AG04450 (cell line): ENCODE results near the gene PRPS2. TPM values are rescaled to one million over a fixed set of nuclear protein-coding genes. Genes with fewer than 3 reads are reported as not detected.

Experiments used
- CTCF ChIA-PET: fragments of 300-600, 350-600 bp; formaldehyde crosslinking; extraction: SDS; loops from one replicate; lab custom pipeline; 2022; ENCODE audit warnings: antibody characterized with exemption, inconsistent platforms; lab: Charles Lee
- POLR2A ChIA-PET: fragments of 350-600 bp; formaldehyde crosslinking; extraction: SDS; loops from one replicate; lab custom pipeline; 2021; ENCODE audit warnings: antibody characterized with exemption, inconsistent platforms; lab: Yijun Ruan, JAX
- DNase-seq: peaks from one replicate; pipeline ENCODE4 v3.0.0-alpha.2; 2011; ENCODE audit warnings: low read depth, low spot score
- H3K27ac ChIP-seq: one replicate; pipeline ENCODE4 v1.5.1; 2012; ENCODE audit warnings: low read depth, low read length, control low read depth
- H3K27me3 ChIP-seq: one replicate; pipeline ENCODE4 v1.6.0; 2012; ENCODE audit warnings: low read length; ENCODE audit not compliant: control insufficient read depth, insufficient read depth
- H3K4me3 ChIP-seq: 2 replicates; pipeline ENCODE4 v1.5.1; 2011; ENCODE audit warnings: mild to moderate bottlenecking, low read depth, low read length, control low read depth
- H3K9me3 ChIP-seq: 2 replicates; pipeline ENCODE4 v1.5.1; 2012; ENCODE audit warnings: low read length; ENCODE audit not compliant: control insufficient read depth, insufficient read depth
- polyA plus RNA-seq: library from polyadenylated mRNA; depleted of rRNA; stranded (reverse); fragments of >200 nt; gene quantifications from 2 replicates; pipeline ENCODE4 v1.2.3, GENCODE V29; 2011
- TF ChIP-seq, protein P1 (sequence below): IDR thresholded peaks from 2 replicates; pipeline ENCODE4 v1.5.1; 2011; ENCODE audit warnings: low read depth, low read length, control low read depth, inconsistent platforms

Gene PRPS2
- polyA plus RNA-seq, 1 experiment: 21.3 TPM

DNA sequence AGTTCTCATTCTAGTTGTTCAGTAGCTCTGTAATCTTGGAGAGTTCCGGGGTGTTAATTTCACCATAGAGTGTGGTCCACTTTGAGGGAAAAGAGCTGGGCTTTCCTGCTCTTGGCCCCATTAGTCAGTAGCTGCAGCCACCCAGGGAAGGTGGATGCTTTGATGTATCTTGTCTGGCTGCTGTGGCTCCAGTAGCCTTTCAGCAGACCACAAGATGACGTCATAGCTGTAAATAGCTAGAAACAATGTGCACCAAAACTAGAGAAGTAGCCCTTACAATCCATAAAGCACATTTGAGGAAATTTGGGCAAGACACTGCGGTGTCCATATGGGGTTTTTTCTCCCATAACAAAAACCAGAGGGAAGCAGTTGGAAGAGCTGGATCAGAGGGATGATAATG lies 32.9 kb upstream of the PRPS2 start:
- POLR2A ChIA-PET: no interaction called here
- TF ChIP-seq, protein P1, sequence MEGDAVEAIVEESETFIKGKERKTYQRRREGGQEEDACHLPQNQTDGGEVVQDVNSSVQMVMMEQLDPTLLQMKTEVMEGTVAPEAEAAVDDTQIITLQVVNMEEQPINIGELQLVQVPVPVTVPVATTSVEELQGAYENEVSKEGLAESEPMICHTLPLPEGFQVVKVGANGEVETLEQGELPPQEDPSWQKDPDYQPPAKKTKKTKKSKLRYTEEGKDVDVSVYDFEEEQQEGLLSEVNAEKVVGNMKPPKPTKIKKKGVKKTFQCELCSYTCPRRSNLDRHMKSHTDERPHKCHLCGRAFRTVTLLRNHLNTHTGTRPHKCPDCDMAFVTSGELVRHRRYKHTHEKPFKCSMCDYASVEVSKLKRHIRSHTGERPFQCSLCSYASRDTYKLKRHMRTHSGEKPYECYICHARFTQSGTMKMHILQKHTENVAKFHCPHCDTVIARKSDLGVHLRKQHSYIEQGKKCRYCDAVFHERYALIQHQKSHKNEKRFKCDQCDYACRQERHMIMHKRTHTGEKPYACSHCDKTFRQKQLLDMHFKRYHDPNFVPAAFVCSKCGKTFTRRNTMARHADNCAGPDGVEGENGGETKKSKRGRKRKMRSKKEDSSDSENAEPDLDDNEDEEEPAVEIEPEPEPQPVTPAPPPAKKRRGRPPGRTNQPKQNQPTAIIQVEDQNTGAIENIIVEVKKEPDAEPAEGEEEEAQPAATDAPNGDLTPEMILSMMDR: no peak
- no peak overlapping the region for H3K27ac ChIP-seq

DNA sequence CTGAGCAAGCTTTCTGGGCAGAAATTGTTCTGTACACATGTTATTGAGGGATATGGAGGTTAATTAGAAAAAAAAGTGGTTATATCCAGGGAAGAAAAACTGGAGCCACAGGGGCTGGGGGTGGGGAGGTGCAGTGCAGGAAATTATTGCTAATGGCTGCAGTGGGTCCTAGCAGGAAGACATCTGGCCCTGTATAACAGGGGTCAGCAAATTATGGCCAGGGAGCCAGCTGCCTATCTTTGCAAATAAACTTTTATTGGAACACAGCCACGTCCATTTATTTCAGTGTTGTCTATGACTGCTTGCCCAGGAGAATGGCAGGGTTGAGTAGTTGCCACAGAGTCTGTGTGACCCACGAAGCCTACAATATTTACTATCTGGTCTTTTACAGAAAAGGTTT lies 23.4 kb upstream of the PRPS2 start:
- POLR2A ChIA-PET: no interaction called here
- no peaks in the 10 kb centered on the region for H3K9me3 ChIP-seq
- CTCF ChIA-PET: interaction anchor here (0.6 to 1.4 kb wide), 2 partner anchors 10 to 716 kb away, joined by 3 read pairs; no protein-coding TSS in a partner anchor
- H3K4me3 ChIP-seq: no peak overlapping the region
- no peak overlapping the region for H3K27ac ChIP-seq
- no peak for DNase-seq
- no peaks in the 10 kb centered on the region for H3K27me3 ChIP-seq
- TF ChIP-seq, protein P1: no peak

More for the DNA sequence above, 32.9 kb upstream of the PRPS2 start:
- no peaks in the 10 kb centered on the region for H3K27me3 ChIP-seq
- no peak overlapping the region for H3K4me3 ChIP-seq
- H3K9me3 ChIP-seq: no peaks in the 10 kb centered on the region
- no peak for DNase-seq
- CTCF ChIA-PET: no interaction called here

DNA sequence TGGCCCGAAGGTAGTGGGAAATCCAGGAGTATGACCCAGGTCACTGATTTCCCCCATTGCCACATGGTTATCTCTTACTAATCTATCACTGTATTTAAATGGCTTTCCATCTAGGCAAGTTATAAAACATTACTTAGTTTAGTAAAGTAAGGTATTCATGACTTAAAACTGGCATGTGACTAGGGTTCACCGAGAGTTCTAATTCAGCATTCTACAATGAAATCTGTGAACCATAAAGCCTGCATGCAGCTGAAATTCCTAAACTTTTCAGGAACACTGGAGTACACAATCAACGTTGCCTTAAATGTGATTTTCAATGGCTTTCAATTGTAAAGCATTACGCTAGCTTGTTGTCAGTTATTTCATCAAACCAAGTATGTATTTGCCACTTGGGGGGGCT lies 22.7 kb upstream of the PRPS2 start:
- CTCF ChIA-PET: interaction anchor here (0.6 to 1.4 kb wide), 2 partner anchors 10 to 716 kb away, joined by 3 read pairs; no protein-coding TSS in a partner anchor
- no peak overlapping the region for H3K27ac ChIP-seq
- POLR2A ChIA-PET: no interaction called here

DNA sequence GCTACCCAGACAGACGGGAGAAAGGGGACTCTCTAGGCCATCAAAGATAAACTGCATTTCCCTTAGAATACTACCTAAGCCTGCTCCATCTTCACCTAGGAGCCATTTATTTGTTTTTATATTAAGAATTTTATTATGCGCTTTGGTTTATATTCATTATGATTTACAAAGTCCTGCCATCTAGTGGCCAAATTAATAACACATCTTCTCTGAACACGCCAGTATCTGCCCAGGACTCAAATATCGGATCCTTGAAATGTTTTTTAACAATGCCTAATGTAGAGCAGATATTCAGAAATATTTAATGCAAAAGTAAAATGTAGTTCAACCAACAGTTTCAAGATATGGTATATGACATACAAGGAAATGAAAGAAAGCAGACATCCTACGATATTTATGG lies 20.8 kb upstream of the PRPS2 start:
- TF ChIP-seq, protein P1: peak; percentile 46
- ChIA-PET POLR2A (no interaction called here), CTCF (interaction anchor here (0.8 to 2.4 kb wide), 9 partner anchors 10 to 839 kb away, joined by 3 to 20 read pairs (median 3); no protein-coding TSS in a partner anchor)
- Histone ChIP-seq H3K27ac (no peak overlapping the region), H3K9me3 (no peaks in the 10 kb centered on the region), H3K4me3 (no peak overlapping the region), H3K27me3 (no peaks in the 10 kb centered on the region)
- DNase-seq: no peak

More for the DNA sequence above, 22.7 kb upstream of the PRPS2 start:
- no peaks in the 10 kb centered on the region for H3K27me3 ChIP-seq
- no peak overlapping the region for H3K4me3 ChIP-seq
- no peaks in the 10 kb centered on the region for H3K9me3 ChIP-seq
- TF ChIP-seq, protein P1: no peak
- no peak for DNase-seq

DNA sequence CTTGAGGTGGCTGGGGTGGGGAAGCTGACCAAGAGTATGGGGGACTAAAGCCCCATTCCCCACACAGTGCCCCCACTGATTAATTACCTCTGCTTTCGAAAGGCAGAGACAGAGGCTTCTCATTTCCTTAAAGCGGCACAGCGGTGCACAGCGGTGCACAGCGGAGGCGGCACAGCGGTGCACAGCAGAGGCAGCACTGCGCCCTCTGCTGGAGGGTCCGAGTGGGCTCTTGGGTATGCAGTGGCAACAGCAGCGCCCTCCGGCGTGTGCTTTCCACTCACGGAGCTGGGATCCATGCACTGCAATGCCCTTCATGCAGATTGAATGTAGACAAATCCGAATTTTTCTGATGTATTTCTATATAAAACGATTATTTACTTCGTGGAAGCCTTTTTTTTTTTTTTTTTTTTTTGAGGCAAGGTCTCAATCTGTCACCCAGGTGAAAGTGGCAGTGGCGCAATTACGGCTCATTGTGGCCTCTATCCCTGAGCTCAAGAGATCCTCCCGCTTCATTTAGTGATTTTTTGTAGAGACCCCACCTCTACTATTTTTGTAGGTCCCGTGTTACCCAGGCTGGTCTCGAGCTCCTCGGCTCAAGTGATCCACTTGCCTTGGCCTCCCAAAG lies 19.7 kb upstream of the PRPS2 start:
- ChIA-PET CTCF (interaction anchor here (0.6 to 2.4 kb wide), 29 partner anchors 9 to 1683 kb away, joined by 3 to 20 read pairs (median 5); partner anchors contain the start of gene PRPS2), POLR2A (no interaction called here)
- TF ChIP-seq, protein P1: peak; percentile 71
- Histone ChIP-seq H3K27ac (no peak overlapping the region), H3K9me3 (no peaks in the 10 kb centered on the region), H3K4me3 (no peak overlapping the region), H3K27me3 (no peaks in the 10 kb centered on the region)
- no peak for DNase-seq
